ENCODE data around the gene PRKG2. TPM values are rescaled to one million over a fixed set of nuclear protein-coding genes. Genes with fewer than 3 reads are reported as not detected.

The PRKG2 gene
- total RNA-seq, 2 experiments from 2014 or later, result 0.10 to 0.24 TPM

GRCh38 chr4:81211956-81212355, 3.1 kb downstream of the PRKG2 start:
- no peak for DNase-seq
- CTCF ChIA-PET, result no interaction called here
- POLR2A ChIA-PET, result no interaction called here
- Mint-ChIP-seq H3K27me3 (peaks cover 16% of the 10 kb centered on the region), H3K9me3 (peaks cover 2% of the 10 kb centered on the region), H3K27ac (no peak overlapping the region), H3K36me3 (no peaks in the 10 kb centered on the region), H3K4me3 (no peak overlapping the region), H3K4me1 (ENCODE audit: low read depth) (peaks cover 12% of the 10 kb centered on the region)
- intact Hi-C loops (cut with micrococcal nuclease), result no loop called here

- no peaks in the 10 kb centered on the region for H3K4me1 Mint-ChIP-seq (ENCODE audit: low read depth)
- peaks cover 13% of the 10 kb centered on the region for H3K27me3 Mint-ChIP-seq
- no peak overlapping the region for H3K27ac Mint-ChIP-seq
- CTCF ChIA-PET, result no interaction called here
- DNase-seq, result no peak
- H3K9me3 Mint-ChIP-seq, result peaks cover 2% of the 10 kb centered on the region
- POLR2A ChIA-PET, result no interaction called here
- intact Hi-C loops (cut with micrococcal nuclease), result no loop called here
- no peaks in the 10 kb centered on the region for H3K36me3 Mint-ChIP-seq
- H3K4me3 Mint-ChIP-seq, result no peak overlapping the region
Measured at GRCh38 chr4:81207828-81208227, 7.2 kb downstream of the PRKG2 start.

- Mint-ChIP-seq H3K27ac (no peak overlapping the region), H3K4me1 (ENCODE audit: low read depth) (no peaks in the 10 kb centered on the region), H3K4me3 (no peak overlapping the region), H3K27me3 (peaks cover 12% of the 10 kb centered on the region), H3K9me3 (peaks cover 2% of the 10 kb centered on the region), H3K36me3 (no peaks in the 10 kb centered on the region)
- intact Hi-C loops (cut with micrococcal nuclease), result no loop called here
- POLR2A ChIA-PET, result no interaction called here
- CTCF ChIA-PET, result no interaction called here
- no peak for DNase-seq
Measured at GRCh38 chr4:81205302-81205701, 9.7 kb downstream of the PRKG2 start.

GRCh38 chr4:81204571-81204970, 10.5 kb downstream of the PRKG2 start:
- Mint-ChIP-seq H3K9me3 (no peaks in the 10 kb centered on the region), H3K4me3 (no peak overlapping the region), H3K36me3 (no peaks in the 10 kb centered on the region), H3K27me3 (peaks cover 12% of the 10 kb centered on the region), H3K27ac (no peak overlapping the region), H3K4me1 (ENCODE audit: low read depth) (no peaks in the 10 kb centered on the region)
- intact Hi-C loops (cut with micrococcal nuclease), result no loop called here
- no peak for DNase-seq
- POLR2A ChIA-PET, result no interaction called here
- CTCF ChIA-PET, result no interaction called here

DNA sequence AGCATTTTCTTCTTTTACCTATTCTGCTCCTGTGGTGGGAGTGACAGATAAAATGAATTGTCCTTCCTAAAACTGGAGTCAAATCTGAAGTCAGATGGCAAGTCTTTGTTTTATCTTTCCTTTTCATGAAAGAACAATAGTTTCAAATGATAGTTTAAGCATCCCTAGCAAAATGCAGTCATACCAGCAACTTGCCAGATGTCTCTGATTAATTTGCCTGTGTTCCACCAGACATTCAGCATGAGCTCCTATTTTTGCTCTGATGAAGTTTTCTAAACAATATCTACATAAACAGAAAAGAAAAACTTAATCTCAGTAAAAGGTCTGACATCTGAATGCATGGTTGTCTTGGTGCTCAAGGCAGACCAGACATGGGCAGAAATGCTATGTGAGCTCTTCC, 15.2 kb downstream of the PRKG2 start:
- CTCF ChIA-PET, result no interaction called here
- Mint-ChIP-seq H3K27ac (no peak overlapping the region), H3K4me3 (no peak overlapping the region), H3K4me1 (ENCODE audit: low read depth) (no peaks in the 10 kb centered on the region), H3K36me3 (no peaks in the 10 kb centered on the region), H3K9me3 (no peaks in the 10 kb centered on the region), H3K27me3 (no peaks in the 10 kb centered on the region)
- intact Hi-C loops (cut with micrococcal nuclease), result no loop called here
- POLR2A ChIA-PET, result no interaction called here
- no peak for DNase-seq

- Mint-ChIP-seq H3K9me3 (no peaks in the 10 kb centered on the region), H3K36me3 (no peaks in the 10 kb centered on the region), H3K27ac (no peak overlapping the region), H3K27me3 (no peaks in the 10 kb centered on the region), H3K4me1 (ENCODE audit: low read depth) (no peaks in the 10 kb centered on the region), H3K4me3 (no peak overlapping the region)
- no peak for DNase-seq
- ChIA-PET CTCF (no interaction called here), POLR2A (no interaction called here)
- intact Hi-C loops (cut with micrococcal nuclease), result no loop called here
Measured at GRCh38 chr4:81198609-81199008, 16.4 kb downstream of the PRKG2 start.

- Mint-ChIP-seq H3K27ac (no peak overlapping the region), H3K9me3 (no peaks in the 10 kb centered on the region), H3K4me3 (no peak overlapping the region), H3K27me3 (no peaks in the 10 kb centered on the region), H3K36me3 (no peaks in the 10 kb centered on the region), H3K4me1 (ENCODE audit: low read depth) (no peaks in the 10 kb centered on the region)
- intact Hi-C loops (cut with micrococcal nuclease), result no loop called here
- no peak for DNase-seq
- ChIA-PET CTCF (no interaction called here), POLR2A (no interaction called here)
Measured at GRCh38 chr4:81197864-81198524, 17.0 kb downstream of the PRKG2 start.

DNA sequence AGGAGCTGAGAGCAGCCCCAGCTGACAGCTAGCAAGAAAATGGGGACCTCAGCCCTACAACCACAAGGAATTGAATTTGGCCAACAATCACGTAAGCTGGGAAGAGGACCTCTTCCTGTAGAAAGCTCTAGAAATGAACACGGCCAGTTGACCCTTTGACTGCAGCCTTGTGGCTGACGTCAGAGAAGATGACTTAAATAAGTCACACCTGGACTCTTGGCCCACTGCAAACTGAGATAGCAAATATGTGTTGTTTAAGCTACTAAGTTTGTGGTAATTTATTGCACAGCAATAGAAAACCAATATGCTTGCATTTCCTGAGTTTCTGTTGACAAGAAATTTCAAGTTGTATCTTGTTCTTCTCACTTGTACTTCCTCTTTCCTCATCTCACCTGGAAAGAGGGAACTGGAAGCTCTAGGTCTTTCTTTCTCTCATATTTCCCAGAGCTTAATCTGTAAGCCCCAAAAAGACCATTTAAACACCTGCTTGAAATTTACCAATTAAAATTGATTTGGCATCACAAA, 18.8 kb downstream of the PRKG2 start:
- H3K27me3 Mint-ChIP-seq, result no peaks in the 10 kb centered on the region
- no peak overlapping the region for H3K4me3 Mint-ChIP-seq
- H3K36me3 Mint-ChIP-seq, result no peaks in the 10 kb centered on the region
- intact Hi-C loops (cut with micrococcal nuclease), result no loop called here
- no peak for DNase-seq
- CTCF ChIA-PET, result interaction anchor here (1.3 kb wide), 1 partner anchor 156 kb away, joined by 3 read pairs; no protein-coding TSS in a partner anchor
- H3K9me3 Mint-ChIP-seq, result no peaks in the 10 kb centered on the region
- POLR2A ChIA-PET, result no interaction called here
- no peaks in the 10 kb centered on the region for H3K4me1 Mint-ChIP-seq (ENCODE audit: low read depth)
- no peak overlapping the region for H3K27ac Mint-ChIP-seq

DNA sequence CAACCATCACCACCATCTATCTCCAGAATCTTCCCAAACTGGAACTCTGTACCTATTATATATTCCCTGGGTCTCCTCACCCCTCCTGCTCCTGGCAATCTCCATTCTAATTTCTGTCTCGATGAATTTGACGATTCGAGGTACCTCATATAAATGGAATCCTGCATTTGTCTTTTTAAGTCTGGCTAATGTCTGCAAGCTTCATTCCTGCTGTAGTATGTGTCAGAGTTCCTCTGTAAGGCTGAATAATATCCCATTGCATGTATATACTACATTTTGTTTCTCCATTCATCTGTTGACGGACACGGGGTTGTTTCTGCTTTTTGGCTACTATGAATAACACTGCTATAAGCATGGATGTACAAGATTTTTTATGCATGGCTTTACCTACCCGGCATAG, 19.5 kb downstream of the PRKG2 start:
- ChIA-PET CTCF (interaction anchor here (1.3 kb wide), 1 partner anchor 156 kb away, joined by 3 read pairs; no protein-coding TSS in a partner anchor), POLR2A (no interaction called here)
- Mint-ChIP-seq H3K27me3 (no peaks in the 10 kb centered on the region), H3K27ac (no peak overlapping the region), H3K4me1 (ENCODE audit: low read depth) (no peaks in the 10 kb centered on the region), H3K9me3 (peaks cover 3% of the 10 kb centered on the region), H3K36me3 (no peaks in the 10 kb centered on the region), H3K4me3 (no peak overlapping the region)
- DNase-seq, result no peak
- intact Hi-C loops (cut with micrococcal nuclease), result no loop called here

GRCh38 chr4:81194286-81194685, 20.7 kb downstream of the PRKG2 start:
- H3K4me1 Mint-ChIP-seq (ENCODE audit: low read depth), result no peaks in the 10 kb centered on the region
- H3K4me3 Mint-ChIP-seq, result no peak overlapping the region
- intact Hi-C loops (cut with micrococcal nuclease), result no loop called here
- no peak overlapping the region for H3K27ac Mint-ChIP-seq
- H3K27me3 Mint-ChIP-seq, result no peaks in the 10 kb centered on the region
- ChIA-PET POLR2A (no interaction called here), CTCF (no interaction called here)
- H3K36me3 Mint-ChIP-seq, result no peaks in the 10 kb centered on the region
- DNase-seq, result no peak
- peaks cover 7% of the 10 kb centered on the region for H3K9me3 Mint-ChIP-seq

GRCh38 chr4:81180916-81181315, 34.1 kb downstream of the PRKG2 start:
- H3K27ac Mint-ChIP-seq, result no peak overlapping the region
- POLR2A ChIA-PET, result no interaction called here

GRCh38 chr4:81179326-81179725, 35.7 kb downstream of the PRKG2 start:
- Mint-ChIP-seq H3K27ac (no peak overlapping the region), H3K9me3 (no peaks in the 10 kb centered on the region), H3K36me3 (no peaks in the 10 kb centered on the region), H3K27me3 (peaks cover 2% of the 10 kb centered on the region), H3K4me1 (ENCODE audit: low read depth) (no peaks in the 10 kb centered on the region), H3K4me3 (no peak overlapping the region)
- CTCF ChIA-PET, result no interaction called here
- intact Hi-C loops (cut with micrococcal nuclease), result no loop called here
- DNase-seq, result no peak
- POLR2A ChIA-PET, result interaction anchor here (0.6 kb wide), 1 partner anchor 164 kb away, joined by 4 read pairs; no protein-coding TSS in a partner anchor

More at GRCh38 chr4:81180916-81181315, 34.1 kb downstream of the PRKG2 start:
- Mint-ChIP-seq H3K9me3 (no peaks in the 10 kb centered on the region), H3K27me3 (peaks cover 2% of the 10 kb centered on the region), H3K36me3 (no peaks in the 10 kb centered on the region), H3K4me1 (ENCODE audit: low read depth) (no peaks in the 10 kb centered on the region), H3K4me3 (no peak overlapping the region)
- CTCF ChIA-PET, result no interaction called here
- no peak for DNase-seq
- intact Hi-C loops (cut with micrococcal nuclease), result no loop called here

DNA sequence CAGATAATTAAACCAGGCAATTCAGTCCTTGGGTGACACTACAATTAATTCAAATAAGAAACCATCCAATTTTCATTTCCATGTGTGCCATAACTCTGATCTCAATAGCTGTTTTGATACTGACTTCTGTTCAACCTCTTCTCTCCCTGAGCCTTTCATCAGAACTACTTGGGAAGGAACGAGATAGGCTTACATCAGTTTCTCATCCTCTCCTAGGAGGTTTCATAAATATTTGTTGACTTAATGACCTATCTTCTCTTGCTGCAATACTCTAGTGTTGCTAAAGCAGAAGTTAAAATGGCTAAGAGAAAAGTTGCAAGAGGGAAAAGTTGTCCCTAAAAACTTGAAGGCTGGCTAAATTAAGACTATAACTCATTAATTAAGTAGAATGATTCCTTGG, 41.8 kb downstream of the PRKG2 start:
- H3K27me3 Mint-ChIP-seq, result peaks cover 3% of the 10 kb centered on the region
- POLR2A ChIA-PET, result no interaction called here
- intact Hi-C loops (cut with micrococcal nuclease), result no loop called here
- no peak for DNase-seq
- H3K9me3 Mint-ChIP-seq, result no peaks in the 10 kb centered on the region
- H3K4me3 Mint-ChIP-seq, result no peak overlapping the region
- CTCF ChIA-PET, result no interaction called here
- no peaks in the 10 kb centered on the region for H3K4me1 Mint-ChIP-seq (ENCODE audit: low read depth)
- H3K27ac Mint-ChIP-seq, result no peak overlapping the region
- no peaks in the 10 kb centered on the region for H3K36me3 Mint-ChIP-seq
